ENCODE measurements around the gene JPH2.

JPH2 gene

DNA sequence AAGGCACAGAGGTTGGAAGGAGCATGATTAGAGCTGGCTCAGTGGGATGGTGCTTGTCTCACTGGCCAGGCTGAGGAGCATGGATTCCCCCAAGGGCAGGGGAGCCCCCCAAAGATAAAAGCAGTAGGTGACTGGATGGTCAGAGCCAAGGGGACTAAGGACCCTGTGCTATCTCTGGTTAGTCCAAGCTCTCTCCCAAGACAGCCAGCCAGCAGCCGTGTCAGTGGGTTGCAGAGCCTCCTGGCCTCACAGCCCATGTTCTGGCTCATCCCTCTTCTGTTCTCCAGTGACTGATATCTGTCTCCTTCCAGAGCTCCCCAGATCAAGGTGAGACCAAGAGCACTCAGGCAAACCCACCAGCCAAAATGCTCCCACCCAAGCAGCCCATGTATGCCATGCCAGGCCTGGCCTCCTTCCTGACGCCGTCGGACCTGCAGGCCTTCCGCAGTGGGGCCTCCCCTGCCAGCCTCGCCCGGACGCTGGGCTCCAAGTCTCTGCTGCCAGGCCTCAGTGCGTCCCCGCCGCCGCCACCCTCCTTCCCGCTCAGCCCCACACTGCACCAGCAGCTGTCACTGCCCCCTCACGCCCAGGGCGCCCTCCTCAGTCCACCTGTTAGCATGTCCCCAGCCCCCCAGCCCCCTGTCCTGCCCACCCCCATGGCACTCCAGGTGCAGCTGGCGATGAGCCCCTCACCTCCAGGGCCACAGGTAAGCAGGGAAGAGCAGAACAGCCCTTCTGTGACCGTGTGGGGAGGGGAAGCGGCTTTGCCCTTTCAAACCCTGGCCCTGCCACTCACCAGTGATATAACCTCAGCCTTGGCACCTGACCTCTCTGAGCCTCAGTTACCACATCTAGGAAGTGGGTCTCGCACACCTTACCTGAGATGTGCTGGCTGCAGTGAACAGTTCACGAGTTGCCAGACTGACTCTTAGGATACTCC lies 121.3 kb downstream of the JPH2 start:
- in situ Hi-C loops (cut with HindIII; ENCODE audit: low pct_ligation_motif_present, low sequenced_read_pairs) = no loop called here
- TF ChIP-seq CTCF (IDR thresholded peaks at IDR 0.05; ENCODE audit: low read depth, low read length, missing control alignments) = no peak
- Histone ChIP-seq H3K27ac (no peak overlapping the region), H3K27me3 (replicated peaks) (no peaks in the 10 kb centered on the region), H3K4me3 (ENCODE audit: low read depth, low read length) (no peak overlapping the region), H3K36me3 (replicated peaks) (no peaks in the 10 kb centered on the region)
- no peak for DNase-seq

- in situ Hi-C loops (cut with HindIII; ENCODE audit: low pct_ligation_motif_present, low sequenced_read_pairs) = no loop called here
- Histone ChIP-seq H3K4me3 (ENCODE audit: low read depth, low read length) (no peak overlapping the region), H3K36me3 (replicated peaks) (no peaks in the 10 kb centered on the region), H3K27ac (no peak overlapping the region), H3K27me3 (replicated peaks) (no peaks in the 10 kb centered on the region)
- TF ChIP-seq CTCF (IDR thresholded peaks at IDR 0.05; ENCODE audit: low read depth, low read length, missing control alignments) = no peak
- no peak for DNase-seq
Observed at GRCh38 chr20:44064501-44065400, 122.2 kb downstream of the JPH2 start.
